Natural killer cell (primary cell): ENCODE measurements around the gene CCDC27. TPM values are rescaled to one million over a fixed set of nuclear protein-coding genes. Genes with fewer than 3 reads are reported as not detected.

Experiments used
- ATAC-seq, 3 donors: fragments of 150-1000 bp in 2 of 3; fragments of 200-7000 bp in 1 of 3; cut with Tn5 transposase; 1 replicate in 1 of 3; 2 replicates in 2 of 3; pipeline ENCODE4 v1.10.0; 2021; ENCODE audit warnings: mild to moderate bottlenecking in 2 of 3, moderate library complexity in 2 of 3
- DNase-seq, 2 donors: peaks; one replicate each; pipeline versions ENCODE4 v3.0.0 to v3.0.0-alpha.2; 2013 to 2021; ENCODE audit warnings: mixed read lengths in 1 of 2
- H3K27ac ChIP-seq: one replicate; pipeline ENCODE4 v1.5.1; 2013; ENCODE audit warnings: mild to moderate bottlenecking, low read length
- H3K27me3 ChIP-seq: one replicate; pipeline ENCODE4 v1.6.1; 2013; ENCODE audit warnings: low read length; ENCODE audit not compliant: control insufficient read depth, insufficient read depth
- H3K36me3 ChIP-seq: one replicate; pipeline ENCODE4 v1.6.1; 2013; ENCODE audit warnings: low read length; ENCODE audit not compliant: control insufficient read depth, insufficient read depth
- H3K4me1 ChIP-seq: one replicate; pipeline ENCODE4 v1.6.1; 2013; ENCODE audit warnings: low read length; ENCODE audit not compliant: control insufficient read depth, insufficient read depth
- H3K4me3 ChIP-seq: one replicate; pipeline ENCODE4 v1.5.1; 2013; ENCODE audit warnings: low read length
- H3K9me3 ChIP-seq: one replicate; pipeline ENCODE4 v1.6.1; 2013; ENCODE audit warnings: low read length; ENCODE audit not compliant: control insufficient read depth, insufficient read depth
- H3K27ac Mint-ChIP-seq, 2 donors: one replicate each; pipeline ENCODE4 v1.8.0; 2022; ENCODE audit warnings: mild to moderate bottlenecking in 2 of 2, mixed read lengths in 2 of 2, moderate library complexity in 1 of 2
- H3K27me3 Mint-ChIP-seq, 2 donors: one replicate each; pipeline ENCODE4 v1.8.0; 2022; ENCODE audit warnings: low read depth in 2 of 2, mixed read lengths in 2 of 2
- H3K36me3 Mint-ChIP-seq: one replicate; pipeline ENCODE4 v1.8.0; 2022; ENCODE audit warnings: mixed read lengths
- H3K4me1 Mint-ChIP-seq, 2 donors: one replicate each; pipeline ENCODE4 v1.8.0; 2022; ENCODE audit warnings: mixed read lengths in 2 of 2
- H3K4me3 Mint-ChIP-seq: one replicate; pipeline ENCODE4 v1.8.0; 2022; ENCODE audit warnings: mild to moderate bottlenecking, moderate library complexity, mixed read lengths
- H3K9me3 Mint-ChIP-seq, 2 donors: one replicate each; pipeline ENCODE4 v1.8.0; 2022; ENCODE audit warnings: mixed read lengths in 2 of 2
- CTCF ChIP-seq: fragments of 200-600 bp; IDR thresholded peaks from one replicate; pipeline ENCODE4 v1.8.0; 2022; ENCODE audit warnings: antibody characterized with exemption
- WGBS: methylation state at CpG from one replicate; pipeline ENCODE4 v1.1.7; 2013; ENCODE audit warnings: missing lambda C conversion rate; ENCODE audit not compliant: insufficient coverage; 5-methylcytosine and 5-hydroxymethylcytosine counted together
- intact Hi-C: fragments of 100-400 bp; cut with micrococcal nuclease; formaldehyde crosslinking; loops from one replicate; pipeline ENCODE4 v1.14.2; 2022
- total RNA-seq, 4 donors: library from RNA; stranded (reverse); fragments of 120-200 nt in 1 of 4; gene quantifications; one replicate each; pipeline versions ENCODE4 v1.2.3 to v1.2.4, GENCODE V29; 2013 to 2022

The CCDC27 gene
- total RNA-seq, 3 donors from 2014 or later (not counting 1 experiment from before 2014, with no cell fraction given) = not detected

GRCh38 chr1:3713840-3714239 is 38.4 kb upstream of the CCDC27 start:
- DNase-seq (no peak), ATAC-seq (no peak)
- Mint-ChIP-seq H3K27ac (no peak overlapping the region), H3K4me3 (no peak overlapping the region), H3K4me1 (no peaks in the 10 kb centered on the region), H3K36me3 (no peaks in the 10 kb centered on the region), H3K9me3 (no peaks in the 10 kb centered on the region), H3K27me3 (no peaks in the 10 kb centered on the region)
- 93% methylated on average over 7 of the region's 7 CpGs for WGBS
- Histone ChIP-seq H3K9me3 (no peaks in the 10 kb centered on the region), H3K4me1 (peaks cover 3% of the 10 kb centered on the region), H3K36me3 (no peaks in the 10 kb centered on the region), H3K27ac (no peak overlapping the region), H3K27me3 (no peaks in the 10 kb centered on the region), H3K4me3 (no peak overlapping the region)
- intact Hi-C loops = no loop called here
- no peak for TF ChIP-seq CTCF

- no peak overlapping the region for H3K4me3 ChIP-seq
- DNase-seq (no peak), ATAC-seq (no peak)
- H3K4me1 ChIP-seq = peaks cover 7% of the 10 kb centered on the region
- H3K4me1 Mint-ChIP-seq = no peaks in the 10 kb centered on the region
- H3K27ac Mint-ChIP-seq = no peak overlapping the region
- H3K27me3 ChIP-seq = no peaks in the 10 kb centered on the region
- no peak overlapping the region for H3K4me3 Mint-ChIP-seq
- no peaks in the 10 kb centered on the region for H3K9me3 ChIP-seq
- no peaks in the 10 kb centered on the region for H3K36me3 Mint-ChIP-seq
- H3K36me3 ChIP-seq = no peaks in the 10 kb centered on the region
- H3K9me3 Mint-ChIP-seq = no peaks in the 10 kb centered on the region
- 87% methylated on average over 9 of the region's 10 CpGs for WGBS
- no peaks in the 10 kb centered on the region for H3K27me3 Mint-ChIP-seq
- H3K27ac ChIP-seq = no peak overlapping the region
- intact Hi-C loops = no loop called here
- no peak for TF ChIP-seq CTCF
Observed at GRCh38 chr1:3714284-3714741, 37.9 kb upstream of the CCDC27 start.

- Histone ChIP-seq H3K36me3 (no peaks in the 10 kb centered on the region), H3K27ac (no peak overlapping the region), H3K27me3 (no peaks in the 10 kb centered on the region), H3K4me1 (peaks cover 12% of the 10 kb centered on the region), H3K4me3 (no peak overlapping the region), H3K9me3 (no peaks in the 10 kb centered on the region)
- DNase-seq (no peak), ATAC-seq (no peak)
- H3K4me1 Mint-ChIP-seq = no peaks in the 10 kb centered on the region
- intact Hi-C loops = no loop called here
- H3K27me3 Mint-ChIP-seq = no peaks in the 10 kb centered on the region
- H3K9me3 Mint-ChIP-seq = no peaks in the 10 kb centered on the region
- no peaks in the 10 kb centered on the region for H3K36me3 Mint-ChIP-seq
- WGBS = 90% methylated on average over 10 of the region's 10 CpGs
- no peak overlapping the region for H3K27ac Mint-ChIP-seq
- TF ChIP-seq CTCF = no peak
- no peak overlapping the region for H3K4me3 Mint-ChIP-seq
Observed at GRCh38 chr1:3714814-3715213, 37.4 kb upstream of the CCDC27 start.

- no peak overlapping the region for H3K27ac ChIP-seq
- intact Hi-C loops = no loop called here
- 68% methylated on average over 6 of the region's 6 CpGs for WGBS
- no peak for TF ChIP-seq CTCF
- H3K36me3 Mint-ChIP-seq = no peaks in the 10 kb centered on the region
- no peaks in the 10 kb centered on the region for H3K36me3 ChIP-seq
- DNase-seq (no peak), ATAC-seq (no peak)
- no peaks in the 10 kb centered on the region for H3K9me3 ChIP-seq
- H3K27ac Mint-ChIP-seq = no peak overlapping the region
- no peaks in the 10 kb centered on the region for H3K27me3 Mint-ChIP-seq
- H3K4me3 ChIP-seq = no peak overlapping the region
- H3K4me3 Mint-ChIP-seq = no peak overlapping the region
- H3K4me1 Mint-ChIP-seq = peaks cover 0 to 4% of the 10 kb centered on the region in 2 donors
- peaks cover 25% of the 10 kb centered on the region for H3K4me1 ChIP-seq
- H3K9me3 Mint-ChIP-seq = no peaks in the 10 kb centered on the region
- no peaks in the 10 kb centered on the region for H3K27me3 ChIP-seq
Observed at GRCh38 chr1:3716351-3716750, 35.9 kb upstream of the CCDC27 start.
